K562 (cell line): Measurements from ENCODE around the gene SHISA7. TPM values are rescaled to one million over a fixed set of nuclear protein-coding genes. Genes with fewer than 3 reads are reported as not detected.

Experiments
- BRCA1 ChIP-seq, 2 experiments: fragments of 450-650 bp in 1 of 2; sonication (generic) in 1 of 2; formaldehyde crosslinking in 1 of 2; IDR thresholded peaks; 2 replicates each; pipeline versions ENCODE4 v1.5.0 to v1.6.1; 2017 to 2020; ENCODE audit warnings: mild to moderate bottlenecking in 1 of 2, missing genetic modification reagents in 1 of 2
- CXXC5 ChIP-seq: fragments of 250-450 bp; sonication (Bioruptor Pico); IDR thresholded peaks from 2 replicates; pipeline ENCODE4 v1.8.0; 2022; ENCODE audit warnings: inconsistent platforms, mild to moderate bottlenecking, moderate library complexity
- FOXP1 ChIP-seq: sonication (generic); formaldehyde crosslinking; IDR thresholded peaks from 2 replicates; pipeline ENCODE4 v1.8.0; 2022; ENCODE audit warnings: mild to moderate bottlenecking, missing genetic modification reagents
- GATAD2B ChIP-seq: fragments of 450-650 bp; IDR thresholded peaks from 2 replicates; pipeline ENCODE4 v1.6.1; 2017; ENCODE audit warnings: mild to moderate bottlenecking, borderline replicate concordance
- GTF2B ChIP-seq: IDR thresholded peaks from 2 replicates; pipeline ENCODE4 v1.6.1; 2011; ENCODE audit not compliant: insufficient read length; ENCODE audit errors: extremely low read depth
- KAT7 ChIP-seq: sonication (generic); formaldehyde crosslinking; IDR thresholded peaks from 2 replicates; pipeline ENCODE4 v1.8.0; 2022; ENCODE audit warnings: missing genetic modification reagents, mild to moderate bottlenecking, borderline replicate concordance
- KDM5B ChIP-seq: fragments of 200-600 bp; sonication (generic); IDR thresholded peaks from 2 replicates; pipeline ENCODE4 v1.6.1; 2012; ENCODE audit warnings: low read depth, mild to moderate bottlenecking, moderate library complexity, low read length, control low read depth, inconsistent platforms; ENCODE audit not compliant: insufficient replicate concordance
- KLF1 ChIP-seq: fragments of 450-650 bp; IDR thresholded peaks from 2 replicates; pipeline ENCODE4 v1.6.1; 2016; ENCODE audit warnings: missing genetic modification characterization, missing compliant biosample characterization
- MTA1 ChIP-seq: fragments of 450-650 bp; IDR thresholded peaks from 2 replicates; pipeline ENCODE4 v1.6.1; 2017; ENCODE audit warnings: borderline replicate concordance
- NR4A1 ChIP-seq, 2 experiments: fragments of 250-450 bp in 1 of 2; fragments of 450-650 bp in 1 of 2; sonication (Bioruptor Pico) in 1 of 2; IDR thresholded peaks; 2 replicates each; pipeline versions ENCODE4 v1.4.0 to v1.6.1; 2016 to 2020; ENCODE audit warnings: mild to moderate bottlenecking in 2 of 2, missing compliant biosample characterization in 1 of 2, missing genetic modification characterization in 1 of 2, moderate library complexity in 1 of 2
- POLR2A ChIP-seq: fragments of 450-650 bp; conservative IDR thresholded peaks from 2 replicates; pipeline ENCODE4 v1.6.1; 2016
- SAP30 ChIP-seq: fragments of 200-600 bp; sonication (generic); IDR thresholded peaks from 2 replicates; pipeline ENCODE4 v1.6.1; 2012; ENCODE audit warnings: borderline replicate concordance, low read depth, mild to moderate bottlenecking, moderate library complexity, low read length, control low read depth, inconsistent platforms; ENCODE audit not compliant: insufficient read depth, poor library complexity, severe bottlenecking
- SP1 ChIP-seq: sonication (generic); formaldehyde crosslinking; IDR thresholded peaks from 2 replicates; pipeline ENCODE4 v1.8.1; 2022; ENCODE audit warnings: mild to moderate bottlenecking, missing genetic modification reagents
- SRSF9 ChIP-seq: fragments of 200-400 bp; formaldehyde crosslinking; IDR thresholded peaks from 2 replicates; pipeline ENCODE4 v1.6.1; 2017; ENCODE audit warnings: low read depth, low read length, borderline replicate concordance
- YY1 ChIP-seq, 3 experiments: IDR thresholded peaks; 2 replicates each; pipeline ENCODE4 v1.6.1; 2011; ENCODE audit warnings: low read length in 2 of 3, mild to moderate bottlenecking in 2 of 3, moderate library complexity in 2 of 3, borderline replicate concordance in 1 of 3, control low read depth in 1 of 3, low read depth in 1 of 3; ENCODE audit not compliant: insufficient read depth in 3 of 3, insufficient replicate concordance in 2 of 3, control insufficient read depth in 1 of 3, insufficient read length in 1 of 3; ENCODE audit errors: extremely low read depth in 1 of 3
- ZBTB17 ChIP-seq: fragments of 450-650 bp; formaldehyde crosslinking; IDR thresholded peaks from 2 replicates; pipeline ENCODE4 v1.4.0; 2020; ENCODE audit warnings: mild to moderate bottlenecking
- ZKSCAN3 ChIP-seq: fragments of 250-450 bp; sonication (Bioruptor Pico); IDR thresholded peaks from 2 replicates; pipeline ENCODE4 v1.4.0; 2020
- ZNF174 ChIP-seq: fragments of 250-450 bp; sonication (Bioruptor Pico); IDR thresholded peaks from 2 replicates; pipeline ENCODE4 v1.4.0; 2020; ENCODE audit warnings: mild to moderate bottlenecking
- ZNF184 ChIP-seq: sonication (generic); formaldehyde crosslinking; IDR thresholded peaks from 2 replicates; pipeline ENCODE4 v1.5.0; 2020; ENCODE audit warnings: missing genetic modification reagents
- ZNF232 ChIP-seq: sonication (generic); formaldehyde crosslinking; IDR thresholded peaks from 2 replicates; pipeline ENCODE4 v1.8.0; 2022; ENCODE audit warnings: mild to moderate bottlenecking, missing genetic modification reagents
- ZNF239 ChIP-seq: fragments of 250-450 bp; sonication (Bioruptor Pico); IDR thresholded peaks from 2 replicates; pipeline ENCODE4 v1.4.0; 2020; ENCODE audit warnings: mild to moderate bottlenecking
- ZNF3 ChIP-seq: fragments of 250-450 bp; sonication (Bioruptor Pico); IDR thresholded peaks from 2 replicates; pipeline ENCODE4 v1.5.0; 2021; ENCODE audit warnings: mild to moderate bottlenecking, moderate library complexity
- ZNF589 ChIP-seq: fragments of 200-800 bp; sonication (Bioruptor generic); IDR thresholded peaks from 2 replicates; pipeline ENCODE4 v1.6.1; 2016; ENCODE audit warnings: low read depth, missing genetic modification characterization, missing compliant biosample characterization
- ZNF764 ChIP-seq: fragments of 250-450 bp; sonication (Bioruptor Pico); IDR thresholded peaks from 2 replicates; pipeline ENCODE4 v1.4.0; 2020; ENCODE audit warnings: low read depth, mild to moderate bottlenecking, moderate library complexity
- polyA plus RNA-seq, 8 experiments: library from polyadenylated mRNA; depleted of rRNA in 4 of 8; stranded (reverse) in 5 of 8; unstranded in 3 of 8; fragments of >200 nt; fragmentation: Nextera tagmentation in 2 of 8; fragmentation: Illumina TruSeq in 1 of 8; extraction: Ambion mirVana in 2 of 8; extraction: Trizol in 1 of 8; gene quantifications; 2 replicates each; pipeline versions ENCODE4 v1.2.1 to v1.2.3, GENCODE V29; 2011 to 2014; ENCODE audit warnings: inconsistent platforms in 1 of 8, missing spikeins in 1 of 8
- total RNA-seq, 7 experiments: library from RNA; depleted of rRNA in 6 of 7; stranded (reverse); fragments of >200 nt in 6 of 7; fragmentation: Illumina TruSeq in 2 of 7; extraction: Trizol in 2 of 7; gene quantifications; 2 replicates each; pipeline versions ENCODE4 v1.2.1 to v1.2.3, GENCODE V29; 2011 to 2021; ENCODE audit warnings: low replicate concordance in 1 of 7
- TF ChIP-seq, protein P1 (sequence below): conservative IDR thresholded peaks from 2 replicates; pipeline ENCODE4 v1.6.1; 2011; ENCODE audit warnings: low read depth, mild to moderate bottlenecking, low read length; ENCODE audit not compliant: control insufficient read depth

SHISA7 gene
- total and polyA plus RNA-seq, 9 of the 15 experiments (the other 6 are each of a cell fraction or from before 2014, with no cell fraction given): 0.01 to 0.40 (median 0.07) TPM

GRCh38 chr19:55384131-55384919 lies 58.8 kb downstream of the SHISA7 start, which contains the start of gene TMEM238 (continued):
- TF ChIP-seq ZNF589 (CRISPR knock-in tag): peak; percentile 59; the same call in 1 of the 2 replicates
- TF ChIP-seq KDM5B: peak; percentile 26
- 0 out of 2 replicates have a peak, but pooled peaks have one; percentile 54 for TF ChIP-seq ZNF232 (CRISPR knock-in tag)
- 0 out of 2 replicates have a peak, but pooled peaks have one; percentile 35 for TF ChIP-seq POLR2A
- no peak for TF ChIP-seq ZNF184 (CRISPR knock-in tag)
- peak; percentile 34; the same call in 1 of the 2 replicates for TF ChIP-seq CXXC5 (CRISPR knock-in tag)
- TF ChIP-seq, protein P1, sequence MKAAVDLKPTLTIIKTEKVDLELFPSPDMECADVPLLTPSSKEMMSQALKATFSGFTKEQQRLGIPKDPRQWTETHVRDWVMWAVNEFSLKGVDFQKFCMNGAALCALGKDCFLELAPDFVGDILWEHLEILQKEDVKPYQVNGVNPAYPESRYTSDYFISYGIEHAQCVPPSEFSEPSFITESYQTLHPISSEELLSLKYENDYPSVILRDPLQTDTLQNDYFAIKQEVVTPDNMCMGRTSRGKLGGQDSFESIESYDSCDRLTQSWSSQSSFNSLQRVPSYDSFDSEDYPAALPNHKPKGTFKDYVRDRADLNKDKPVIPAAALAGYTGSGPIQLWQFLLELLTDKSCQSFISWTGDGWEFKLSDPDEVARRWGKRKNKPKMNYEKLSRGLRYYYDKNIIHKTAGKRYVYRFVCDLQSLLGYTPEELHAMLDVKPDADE: 0 out of 2 replicates have a peak, but pooled peaks have one; percentile 5
- no peak for TF ChIP-seq KLF1 (tag)
- no peak for TF ChIP-seq ZBTB17
- no peak for TF ChIP-seq NR4A1 (CRISPR knock-in tag; IDR thresholded peaks at IDR 0.05)
- 0 out of 2 replicates have a peak, but pooled peaks have one; percentile 30 for TF ChIP-seq NR4A1 (tag; IDR thresholded peaks at IDR 0.05)
- no peak for TF ChIP-seq ZNF174 (CRISPR knock-in tag)
- no peak for TF ChIP-seq SRSF9
- TF ChIP-seq BRCA1 (IDR thresholded peaks at IDR 0.05): no peak
- TF ChIP-seq BRCA1 (CRISPR knock-in tag; IDR thresholded peaks at IDR 0.05): no peak
- TF ChIP-seq FOXP1 (CRISPR knock-in tag): no peak
- TF ChIP-seq ZNF239 (CRISPR knock-in tag): no peak
- peak; percentile 59 for TF ChIP-seq SAP30
- TF ChIP-seq KAT7 (CRISPR knock-in tag): peak; percentile 89; the same call in 1 of the 2 replicates
- TF ChIP-seq GTF2B: no peak
- TF ChIP-seq ZKSCAN3 (CRISPR knock-in tag): no peak
- no peak for TF ChIP-seq ZNF764 (CRISPR knock-in tag)
- TF ChIP-seq GATAD2B: peak; percentile 63; the same call in 1 of the 2 replicates
- TF ChIP-seq ZNF3 (CRISPR knock-in tag): no peak
- no peak for TF ChIP-seq SP1 (CRISPR knock-in tag)
- TF ChIP-seq YY1 (IDR thresholded peaks at IDR 0.05; ENCODE audit: borderline replicate concordance in 1 of 3, control insufficient read depth in 1 of 3, extremely low read depth in 1 of 3, insufficient read depth in 3 of 3, insufficient read length in 1 of 3, insufficient replicate concordance in 2 of 3, low read depth in 1 of 3, low read length in 2 of 3): peak in 2 of 3 experiments; percentile 65 to 81
- TF ChIP-seq MTA1: no peak
